Activated naive CD8-positive, alpha-beta T cell (primary cell): ENCODE results near the gene PXDC1.
"Not testable (repeated sequence)": the region's sequence is repeated elsewhere in the genome, so short reads cannot be mapped to it uniquely, and the experiment has no call there.

Source experiments
- H3K27ac Mint-ChIP-seq: one replicate; pipeline ENCODE4 v1.8.0; 2021; ENCODE audit warnings: mixed read lengths
- H3K27me3 Mint-ChIP-seq: one replicate; pipeline ENCODE4 v1.8.0; 2021; ENCODE audit warnings: mixed read lengths
- H3K36me3 Mint-ChIP-seq: one replicate; pipeline ENCODE4 v1.8.0; 2021; ENCODE audit warnings: mixed read lengths
- H3K4me1 Mint-ChIP-seq: one replicate; pipeline ENCODE4 v1.8.0; 2021; ENCODE audit warnings: low read depth, mixed read lengths
- H3K4me3 Mint-ChIP-seq: one replicate; pipeline ENCODE4 v1.8.0; 2021; ENCODE audit warnings: mild to moderate bottlenecking, mixed read lengths
- H3K9me3 Mint-ChIP-seq: one replicate; pipeline ENCODE4 v1.8.0; 2021; ENCODE audit warnings: low read depth, mixed read lengths

Gene PXDC1

DNA sequence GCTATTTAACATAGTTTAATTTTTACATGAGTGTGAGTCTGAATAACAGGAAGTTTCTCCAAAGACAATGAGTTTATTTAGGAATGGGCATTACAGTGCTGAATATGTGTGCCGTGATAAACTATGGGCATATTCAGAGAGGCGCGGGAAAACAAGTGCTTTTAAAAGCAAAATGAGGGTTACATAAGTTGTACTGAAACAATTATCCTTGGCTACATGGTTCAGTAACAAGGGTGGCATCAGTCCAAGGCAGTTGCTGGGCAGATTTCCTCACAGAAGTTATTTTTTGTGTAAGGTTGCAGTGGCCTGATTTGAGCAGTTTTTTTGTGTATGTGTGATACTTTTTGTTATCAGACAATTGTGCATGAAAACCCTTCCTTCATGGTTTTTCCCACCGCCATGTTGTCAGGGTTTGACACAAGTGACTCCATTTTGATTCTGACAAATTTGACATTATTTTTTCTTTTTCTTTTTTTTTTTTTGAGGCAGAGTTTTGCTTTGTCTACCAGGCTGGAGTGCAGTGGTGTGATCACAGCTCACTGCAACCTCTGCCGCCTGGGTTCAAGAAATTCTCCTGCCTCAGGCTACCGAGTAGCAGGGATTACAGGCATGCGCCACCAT is 22.3 kb upstream of the PXDC1 start:
- Mint-ChIP-seq H3K36me3 (no peaks in the 10 kb centered on the region), H3K27ac (no peak overlapping the region), H3K9me3 (no peaks in the 10 kb centered on the region), H3K4me1 (no peaks in the 10 kb centered on the region), H3K4me3 (no peak overlapping the region), H3K27me3 (peaks cover 8% of the 10 kb centered on the region)

DNA sequence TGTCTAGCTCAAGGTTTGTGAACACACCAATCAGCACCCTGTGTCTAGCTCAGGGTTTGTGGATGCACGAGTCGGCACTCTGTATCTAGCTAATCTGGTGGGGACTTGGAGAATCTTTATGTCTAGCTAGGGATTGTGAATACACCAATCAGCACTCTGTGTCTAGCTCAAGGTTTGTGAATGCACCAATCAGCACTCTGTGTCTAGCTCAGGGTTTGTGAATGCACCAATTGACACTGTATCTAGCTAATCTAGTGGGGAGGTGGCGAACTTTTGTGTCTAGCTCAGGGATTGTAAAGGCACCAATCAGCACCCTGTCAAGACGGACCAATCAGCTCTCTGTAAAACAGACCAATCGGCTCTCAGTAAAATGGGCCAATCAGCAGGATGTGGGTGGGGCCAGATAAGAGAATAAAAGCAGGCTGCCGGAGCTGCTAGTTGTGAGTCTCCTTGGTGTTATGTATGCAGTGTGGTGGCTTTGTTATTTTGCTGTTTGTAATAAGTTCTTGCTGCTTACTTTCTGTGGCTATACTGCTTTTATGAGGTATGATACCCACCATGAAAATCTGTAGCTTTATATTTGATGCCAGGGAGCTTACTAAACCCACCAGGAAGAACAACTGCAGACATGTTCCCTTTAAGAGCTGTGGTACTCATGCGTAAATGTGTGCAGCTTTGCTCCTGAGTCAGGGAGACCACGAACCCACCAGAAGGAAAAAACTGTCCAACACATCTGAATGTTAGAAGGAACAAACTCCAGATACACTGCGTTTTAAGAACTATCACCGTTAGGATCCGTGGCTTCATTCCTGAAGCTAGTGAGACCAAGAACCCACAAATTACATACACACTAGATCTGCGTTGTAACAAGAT is 20.9 kb upstream of the PXDC1 start:
- not testable (repeated sequence) for H3K9me3 Mint-ChIP-seq, H3K27ac Mint-ChIP-seq, H3K27me3 Mint-ChIP-seq, H3K36me3 Mint-ChIP-seq, H3K4me3 Mint-ChIP-seq, H3K4me1 Mint-ChIP-seq

DNA sequence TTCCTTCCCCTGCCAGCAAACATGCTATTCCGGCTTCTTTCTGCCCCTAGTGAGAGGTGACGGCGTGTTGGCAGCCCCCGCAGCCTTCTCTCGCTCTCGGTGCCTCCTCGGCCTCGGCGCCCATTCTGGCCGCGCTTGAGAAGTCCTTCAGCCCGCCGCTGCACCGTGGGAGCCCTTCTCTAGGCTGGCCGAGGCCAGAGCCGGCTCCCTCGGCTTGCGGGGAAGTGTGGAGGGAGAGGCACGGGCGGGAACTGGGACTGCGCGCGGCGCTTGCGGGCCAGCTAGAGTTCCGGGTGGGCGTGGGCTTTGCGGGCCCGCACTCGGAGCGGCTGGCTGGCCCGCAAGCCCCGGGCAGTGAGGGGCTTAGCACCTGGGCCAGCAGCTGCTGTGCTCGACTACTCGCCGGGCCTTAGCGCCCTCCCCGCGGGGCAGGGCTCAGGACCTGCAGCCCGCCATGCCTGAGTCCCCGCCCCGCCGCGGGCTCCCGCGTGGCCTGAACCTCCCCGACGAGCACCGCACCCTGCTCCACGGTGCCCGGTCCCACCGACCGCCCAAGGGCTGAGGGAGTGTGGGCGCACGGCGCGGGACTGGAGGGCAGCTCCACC is 20.0 kb upstream of the PXDC1 start:
- H3K27me3 Mint-ChIP-seq: peaks cover 7% of the 10 kb centered on the region
- no peak overlapping the region for H3K27ac Mint-ChIP-seq
- H3K4me1 Mint-ChIP-seq: no peaks in the 10 kb centered on the region
- no peaks in the 10 kb centered on the region for H3K9me3 Mint-ChIP-seq
- H3K4me3 Mint-ChIP-seq: no peak overlapping the region
- H3K36me3 Mint-ChIP-seq: no peaks in the 10 kb centered on the region

DNA sequence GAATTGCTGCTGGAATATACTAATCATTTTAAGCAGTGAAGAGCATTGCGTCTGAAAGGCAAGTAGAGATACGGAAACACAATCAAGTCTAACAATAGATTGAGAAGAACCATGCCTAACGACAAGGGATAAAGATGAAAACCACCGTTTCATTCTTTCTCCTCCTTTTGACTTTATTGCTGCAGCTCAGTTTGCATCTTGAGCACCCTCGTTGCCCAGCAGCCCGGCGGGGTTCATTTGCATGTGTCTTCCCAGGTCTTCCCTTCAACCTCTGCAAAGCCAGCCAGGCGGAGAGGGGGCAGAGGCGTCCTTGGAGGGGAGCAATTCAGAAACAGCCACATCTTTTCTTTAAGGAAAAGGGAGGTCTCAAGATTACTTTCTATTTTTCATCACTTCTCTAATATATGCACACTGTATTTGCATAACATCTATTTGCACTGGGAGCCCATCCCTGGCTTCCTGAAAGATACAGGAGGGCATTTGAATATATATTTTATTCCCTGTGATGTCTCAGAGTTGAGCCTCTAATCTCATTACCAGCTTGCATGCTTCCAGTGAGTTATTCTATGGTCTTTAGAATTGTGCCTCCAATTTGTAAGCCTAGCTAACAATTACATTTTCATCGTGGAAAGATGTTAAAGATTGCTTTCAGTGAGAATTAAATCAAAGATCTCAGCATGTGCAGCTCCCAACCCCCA is 18.7 kb upstream of the PXDC1 start:
- Mint-ChIP-seq H3K4me3 (no peak overlapping the region), H3K27me3 (peaks cover 8% of the 10 kb centered on the region)

DNA sequence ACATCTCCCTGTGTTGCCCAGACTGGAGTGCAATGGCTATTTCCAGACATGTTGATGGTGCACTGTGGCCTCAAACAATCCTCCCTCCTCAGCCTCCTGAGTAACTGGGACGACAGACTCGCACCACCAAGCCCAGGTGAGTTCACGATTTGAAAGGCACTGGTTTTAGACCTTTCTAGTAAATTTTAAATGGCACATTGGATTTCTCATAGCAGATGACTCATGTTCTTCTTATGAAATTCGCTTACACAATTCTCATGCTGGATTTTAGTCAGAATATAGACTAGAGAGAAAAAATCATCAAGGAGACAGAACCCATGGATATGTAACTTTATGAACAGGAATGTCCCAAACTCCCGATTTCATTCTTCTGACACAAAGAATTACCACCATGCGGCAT is 18.1 kb upstream of the PXDC1 start:
- Mint-ChIP-seq H3K4me3 (no peak overlapping the region), H3K27ac (no peak overlapping the region), H3K9me3 (no peaks in the 10 kb centered on the region), H3K36me3 (no peaks in the 10 kb centered on the region), H3K4me1 (no peaks in the 10 kb centered on the region), H3K27me3 (peaks cover 10% of the 10 kb centered on the region)

More for the DNA sequence above, 18.7 kb upstream of the PXDC1 start:
- H3K9me3 Mint-ChIP-seq: no peaks in the 10 kb centered on the region
- no peaks in the 10 kb centered on the region for H3K36me3 Mint-ChIP-seq
- H3K27ac Mint-ChIP-seq: no peak overlapping the region
- H3K4me1 Mint-ChIP-seq: no peaks in the 10 kb centered on the region

DNA sequence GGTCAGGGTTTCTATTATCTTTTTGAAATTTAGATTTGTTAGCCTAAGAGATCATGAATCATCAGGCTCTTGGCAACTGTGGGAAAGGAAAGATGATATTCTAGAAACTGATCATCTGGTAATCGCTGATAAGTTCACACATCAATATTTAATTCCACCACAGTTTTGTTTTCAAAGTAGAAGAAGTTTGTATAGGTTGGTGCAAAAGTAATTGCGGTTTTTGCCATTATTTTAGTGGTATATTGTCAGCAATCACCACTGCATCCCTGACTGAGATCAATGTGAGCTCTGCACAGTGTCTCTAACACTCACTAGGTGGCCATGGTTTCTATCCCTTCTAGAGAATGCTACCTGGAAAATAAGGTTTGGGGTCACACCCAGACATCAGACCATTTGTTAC is 17.0 kb upstream of the PXDC1 start:
- Mint-ChIP-seq H3K27me3 (peaks cover 13% of the 10 kb centered on the region), H3K4me3 (no peak overlapping the region), H3K27ac (no peak overlapping the region), H3K36me3 (no peaks in the 10 kb centered on the region), H3K4me1 (no peaks in the 10 kb centered on the region), H3K9me3 (no peaks in the 10 kb centered on the region)

GRCh38 chr6:3767483-3767882 is 16.0 kb upstream of the PXDC1 start:
- not testable (repeated sequence) for H3K9me3 Mint-ChIP-seq, H3K36me3 Mint-ChIP-seq, H3K27ac Mint-ChIP-seq, H3K4me1 Mint-ChIP-seq, H3K4me3 Mint-ChIP-seq
- H3K27me3 Mint-ChIP-seq: peaks cover 13% of the 10 kb centered on the region

GRCh38 chr6:3766214-3766613 is 14.7 kb upstream of the PXDC1 start:
- H3K4me3 Mint-ChIP-seq: no peak overlapping the region
- H3K27ac Mint-ChIP-seq: no peak overlapping the region
- H3K9me3 Mint-ChIP-seq: no peaks in the 10 kb centered on the region
- peaks cover 13% of the 10 kb centered on the region for H3K27me3 Mint-ChIP-seq
- H3K4me1 Mint-ChIP-seq: no peaks in the 10 kb centered on the region
- H3K36me3 Mint-ChIP-seq: peaks cover 2% of the 10 kb centered on the region

DNA sequence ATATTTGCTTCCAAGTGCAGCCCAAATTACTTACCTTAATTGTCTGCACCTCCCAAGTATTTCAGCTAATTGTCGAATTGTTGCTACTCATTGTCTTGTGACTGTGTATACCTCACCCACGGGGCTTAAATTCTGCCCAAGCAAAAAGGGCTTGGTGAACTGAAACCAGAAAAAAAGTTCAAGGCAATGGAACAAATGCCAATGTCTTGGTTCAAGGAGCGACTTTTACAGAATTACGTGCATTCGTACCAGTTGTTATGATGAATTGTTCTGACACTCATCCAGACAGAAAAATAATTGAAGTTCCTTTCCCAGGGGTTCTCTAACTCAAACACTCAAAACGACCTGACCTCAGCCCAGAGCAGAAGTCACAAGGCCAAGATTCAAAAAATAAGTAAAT is 13.9 kb upstream of the PXDC1 start:
- H3K27ac Mint-ChIP-seq: no peak overlapping the region
- no peaks in the 10 kb centered on the region for H3K4me1 Mint-ChIP-seq
- H3K27me3 Mint-ChIP-seq: peaks cover 13% of the 10 kb centered on the region
- no peaks in the 10 kb centered on the region for H3K9me3 Mint-ChIP-seq
- no peak overlapping the region for H3K4me3 Mint-ChIP-seq
- peaks cover 2% of the 10 kb centered on the region for H3K36me3 Mint-ChIP-seq

DNA sequence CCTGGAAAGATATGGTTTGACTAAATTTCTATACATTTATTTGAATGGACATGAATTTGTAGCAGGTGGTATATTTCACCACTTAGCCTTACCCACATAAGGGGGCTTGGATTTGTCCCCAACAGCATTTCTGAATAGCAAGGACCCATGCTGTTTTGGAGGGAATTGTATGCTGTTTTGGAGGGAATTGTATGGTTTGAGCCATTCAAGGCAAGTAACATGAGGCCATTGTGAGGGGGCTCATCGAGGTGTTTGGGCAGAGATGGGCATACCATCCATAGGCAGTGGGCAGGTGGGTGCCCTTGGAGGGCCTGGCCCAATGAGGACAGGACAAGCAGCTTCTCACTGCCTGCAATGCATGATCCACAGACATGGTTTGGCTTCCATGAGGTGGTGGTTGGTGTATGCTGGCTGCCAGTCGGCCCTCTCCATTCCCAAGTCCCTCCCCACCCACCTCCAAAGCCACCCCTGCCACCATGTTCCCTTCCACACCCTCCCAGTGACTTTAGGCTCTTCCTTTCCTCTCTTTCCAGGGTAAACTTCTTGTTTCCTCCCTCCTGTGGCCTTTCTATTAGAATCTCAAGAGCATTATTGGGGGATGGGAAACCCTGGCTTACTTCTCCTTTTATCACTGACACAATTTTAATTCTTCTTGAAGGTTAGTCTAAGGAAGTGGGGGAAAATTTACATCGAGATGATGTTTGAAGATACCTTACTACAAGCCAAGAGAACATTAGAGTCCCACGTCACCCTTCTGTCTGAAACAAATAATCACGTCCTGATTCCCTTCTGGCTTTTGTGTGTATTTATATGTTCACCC is 13.2 kb upstream of the PXDC1 start:
- Mint-ChIP-seq H3K36me3 (peaks cover 2% of the 10 kb centered on the region), H3K27ac (no peak overlapping the region), H3K9me3 (no peaks in the 10 kb centered on the region), H3K27me3 (peaks cover 11% of the 10 kb centered on the region), H3K4me3 (no peak overlapping the region), H3K4me1 (no peaks in the 10 kb centered on the region)

GRCh38 chr6:3762852-3763251 is 11.3 kb upstream of the PXDC1 start:
- no peaks in the 10 kb centered on the region for H3K9me3 Mint-ChIP-seq
- no peak overlapping the region for H3K4me3 Mint-ChIP-seq
- no peak overlapping the region for H3K27ac Mint-ChIP-seq
- no peaks in the 10 kb centered on the region for H3K4me1 Mint-ChIP-seq
- peaks cover 2% of the 10 kb centered on the region for H3K36me3 Mint-ChIP-seq
- H3K27me3 Mint-ChIP-seq: peaks cover 7% of the 10 kb centered on the region

GRCh38 chr6:3762359-3762758 is 10.8 kb upstream of the PXDC1 start:
- no peak overlapping the region for H3K4me3 Mint-ChIP-seq
- peaks cover 2% of the 10 kb centered on the region for H3K36me3 Mint-ChIP-seq
- H3K4me1 Mint-ChIP-seq: no peaks in the 10 kb centered on the region
- H3K9me3 Mint-ChIP-seq: no peaks in the 10 kb centered on the region
- H3K27ac Mint-ChIP-seq: no peak overlapping the region
- H3K27me3 Mint-ChIP-seq: peaks cover 7% of the 10 kb centered on the region

- H3K36me3 Mint-ChIP-seq: peaks cover 2% of the 10 kb centered on the region
- H3K4me1 Mint-ChIP-seq: no peaks in the 10 kb centered on the region
- no peak overlapping the region for H3K4me3 Mint-ChIP-seq
- H3K27ac Mint-ChIP-seq: no peak overlapping the region
- H3K9me3 Mint-ChIP-seq: no peaks in the 10 kb centered on the region
- peaks cover 7% of the 10 kb centered on the region for H3K27me3 Mint-ChIP-seq
Measured at GRCh38 chr6:3761989-3762270, 10.4 kb upstream of the PXDC1 start.

- Mint-ChIP-seq H3K4me3 (no peak overlapping the region), H3K27me3 (peaks cover 5% of the 10 kb centered on the region), H3K9me3 (no peaks in the 10 kb centered on the region), H3K27ac (no peak overlapping the region), H3K4me1 (no peaks in the 10 kb centered on the region), H3K36me3 (peaks cover 2% of the 10 kb centered on the region)
Measured at GRCh38 chr6:3759646-3760232, 8.2 kb upstream of the PXDC1 start.
